ENCODE measurements around the gene SENP6. TPM values are rescaled to one million over a fixed set of nuclear protein-coding genes. Genes with fewer than 3 reads are reported as not detected.
"Not testable (repeated sequence)": the region's sequence is repeated elsewhere in the genome, so short reads cannot be mapped to it uniquely, and the experiment has no call there.

Gene SENP6
- total RNA-seq, 1 experiment from 2014 or later: 94.9 TPM

GRCh38 chr6:75687535-75687934 lies 85.9 kb downstream of the SENP6 start:
- H3K36me3 ChIP-seq (ENCODE audit: control insufficient read depth, insufficient read depth, low read length): not testable (repeated sequence)
- H3K36me3 Mint-ChIP-seq (ENCODE audit: insufficient read depth, unreplicated experiment): peaks cover 71% of the 10 kb centered on the region

GRCh38 chr6:75687937-75688336 lies 86.3 kb downstream of the SENP6 start:
- BruUV-seq (replicated peaks); H3K27me3 Mint-ChIP-seq (ENCODE audit: insufficient read depth, unreplicated experiment); H3K9me3 ChIP-seq; H3K4me3 Mint-ChIP-seq (ENCODE audit: unreplicated experiment); H3K4me1 Mint-ChIP-seq (ENCODE audit: low read depth, unreplicated experiment); H3K4me1 ChIP-seq; POLR2A ChIA-PET; H3K27ac Mint-ChIP-seq (ENCODE audit: unreplicated experiment); DNase-seq; H3K27me3 ChIP-seq (replicated peaks; ENCODE audit: control insufficient read depth, insufficient read depth, low read length); H3K36me3 ChIP-seq (ENCODE audit: control insufficient read depth, insufficient read depth, low read length); intact Hi-C loops (cut with micrococcal nuclease; ENCODE audit: unreplicated experiment); CTCF ChIA-PET; H3K9me3 Mint-ChIP-seq (ENCODE audit: unreplicated experiment); H3K4me3 ChIP-seq (ENCODE audit: low read depth, low read length): not testable (repeated sequence)
- peaks cover 71% of the 10 kb centered on the region for H3K36me3 Mint-ChIP-seq (ENCODE audit: insufficient read depth, unreplicated experiment)

More at GRCh38 chr6:75687535-75687934, 85.9 kb downstream of the SENP6 start:
- H3K4me1 Mint-ChIP-seq (ENCODE audit: low read depth, unreplicated experiment); H3K4me3 ChIP-seq (ENCODE audit: low read depth, low read length); H3K9me3 ChIP-seq; POLR2A ChIA-PET; CTCF ChIA-PET; H3K27me3 ChIP-seq (replicated peaks; ENCODE audit: control insufficient read depth, insufficient read depth, low read length); H3K4me3 Mint-ChIP-seq (ENCODE audit: unreplicated experiment); H3K27ac Mint-ChIP-seq (ENCODE audit: unreplicated experiment); H3K27me3 Mint-ChIP-seq (ENCODE audit: insufficient read depth, unreplicated experiment); DNase-seq; H3K4me1 ChIP-seq; BruUV-seq (replicated peaks); H3K9me3 Mint-ChIP-seq (ENCODE audit: unreplicated experiment); intact Hi-C loops (cut with micrococcal nuclease; ENCODE audit: unreplicated experiment): not testable (repeated sequence)

- Histone ChIP-seq H3K9me3 (no peaks in the 10 kb centered on the region), H3K4me3 (ENCODE audit: low read depth, low read length) (no peak overlapping the region), H3K27me3 (replicated peaks; ENCODE audit: control insufficient read depth, insufficient read depth, low read length) (no peaks in the 10 kb centered on the region), H3K4me1 (no peaks in the 10 kb centered on the region), H3K36me3 (ENCODE audit: control insufficient read depth, insufficient read depth, low read length) (no peaks in the 10 kb centered on the region)
- intact Hi-C loops (cut with micrococcal nuclease; ENCODE audit: unreplicated experiment): no loop called here
- Mint-ChIP-seq H3K4me1 (ENCODE audit: low read depth, unreplicated experiment) (no peaks in the 10 kb centered on the region), H3K27ac (ENCODE audit: unreplicated experiment) (no peak overlapping the region), H3K9me3 (ENCODE audit: unreplicated experiment) (no peaks in the 10 kb centered on the region), H3K4me3 (ENCODE audit: unreplicated experiment) (no peak overlapping the region), H3K27me3 (ENCODE audit: insufficient read depth, unreplicated experiment) (no peaks in the 10 kb centered on the region), H3K36me3 (ENCODE audit: insufficient read depth, unreplicated experiment) (peaks cover 64% of the 10 kb centered on the region)
- ChIA-PET POLR2A (no interaction called here), CTCF (no interaction called here)
- no TSS peak for BruUV-seq (replicated peaks)
- no peak for DNase-seq
- TF ChIP-seq CTCF (IDR thresholded peaks at IDR 0.05; ENCODE audit: insufficient read depth in 1 of 2, low read depth in 1 of 2, low read length in 1 of 2, severe bottlenecking in 1 of 2, unreplicated experiment in 1 of 2): no peak
Observed at GRCh38 chr6:75689576-75689975, 87.9 kb downstream of the SENP6 start.

- Histone ChIP-seq H3K4me3 (ENCODE audit: low read depth, low read length) (no peak overlapping the region), H3K4me1 (no peaks in the 10 kb centered on the region), H3K27me3 (replicated peaks; ENCODE audit: control insufficient read depth, insufficient read depth, low read length) (no peaks in the 10 kb centered on the region), H3K9me3 (no peaks in the 10 kb centered on the region), H3K36me3 (ENCODE audit: control insufficient read depth, insufficient read depth, low read length) (no peaks in the 10 kb centered on the region)
- H3K36me3 Mint-ChIP-seq (ENCODE audit: insufficient read depth, unreplicated experiment): peaks cover 63% of the 10 kb centered on the region
- H3K9me3 Mint-ChIP-seq (ENCODE audit: unreplicated experiment): no peaks in the 10 kb centered on the region
- TF ChIP-seq CTCF (IDR thresholded peaks at IDR 0.05; ENCODE audit: insufficient read depth in 1 of 2, low read depth in 1 of 2, low read length in 1 of 2, severe bottlenecking in 1 of 2, unreplicated experiment in 1 of 2): no peak
- BruUV-seq (replicated peaks): no TSS peak
- no peak overlapping the region for H3K4me3 Mint-ChIP-seq (ENCODE audit: unreplicated experiment)
- POLR2A ChIA-PET: no interaction called here
- H3K4me1 Mint-ChIP-seq (ENCODE audit: low read depth, unreplicated experiment): no peaks in the 10 kb centered on the region
- H3K27me3 Mint-ChIP-seq (ENCODE audit: insufficient read depth, unreplicated experiment): no peaks in the 10 kb centered on the region
- intact Hi-C loops (cut with micrococcal nuclease; ENCODE audit: unreplicated experiment): no loop called here
- H3K27ac Mint-ChIP-seq (ENCODE audit: unreplicated experiment): no peak overlapping the region
- CTCF ChIA-PET: no interaction called here
- no peak for DNase-seq
Observed at GRCh38 chr6:75691012-75691411, 89.3 kb downstream of the SENP6 start.

Measured in Caco-2 (cell line).